Upper lobe of left lung (tissue), 4 donors: Measurements from ENCODE around the gene ERCC5.

ENCODE experiments used
- POLR2A ChIP-seq, 4 donors: fragments of 450-650 bp; IDR thresholded peaks; one replicate each; pipeline ENCODE4 v1.5.1; 2016 to 2017; ENCODE audit warnings: antibody characterized with exemption in 4 of 4, mild to moderate bottlenecking in 2 of 4
- POLR2AphosphoS5 ChIP-seq, 2 donors: sonication (generic); formaldehyde crosslinking; IDR thresholded peaks; one replicate each; pipeline ENCODE4 v1.5.1; 2017; ENCODE audit warnings: antibody characterized with exemption in 2 of 2
- TF ChIP-seq, protein P1 (sequence below), 6 experiments: fragments of 450-650 bp in 4 of 6; fragments of 200-600 bp in 2 of 6; sonication (generic) in 2 of 6; IDR thresholded peaks; one replicate each; pipeline ENCODE4 v1.5.1; 2016 to 2019; ENCODE audit warnings: antibody characterized with exemption in 6 of 6

GRCh38 chr13:102907886-102908515 lies 62.2 kb downstream of the ERCC5 start:
- TF ChIP-seq POLR2A (IDR thresholded peaks at IDR 0.05) (no peak), POLR2AphosphoS5 (IDR thresholded peaks at IDR 0.05) (no peak)
- TF ChIP-seq, protein P1, sequence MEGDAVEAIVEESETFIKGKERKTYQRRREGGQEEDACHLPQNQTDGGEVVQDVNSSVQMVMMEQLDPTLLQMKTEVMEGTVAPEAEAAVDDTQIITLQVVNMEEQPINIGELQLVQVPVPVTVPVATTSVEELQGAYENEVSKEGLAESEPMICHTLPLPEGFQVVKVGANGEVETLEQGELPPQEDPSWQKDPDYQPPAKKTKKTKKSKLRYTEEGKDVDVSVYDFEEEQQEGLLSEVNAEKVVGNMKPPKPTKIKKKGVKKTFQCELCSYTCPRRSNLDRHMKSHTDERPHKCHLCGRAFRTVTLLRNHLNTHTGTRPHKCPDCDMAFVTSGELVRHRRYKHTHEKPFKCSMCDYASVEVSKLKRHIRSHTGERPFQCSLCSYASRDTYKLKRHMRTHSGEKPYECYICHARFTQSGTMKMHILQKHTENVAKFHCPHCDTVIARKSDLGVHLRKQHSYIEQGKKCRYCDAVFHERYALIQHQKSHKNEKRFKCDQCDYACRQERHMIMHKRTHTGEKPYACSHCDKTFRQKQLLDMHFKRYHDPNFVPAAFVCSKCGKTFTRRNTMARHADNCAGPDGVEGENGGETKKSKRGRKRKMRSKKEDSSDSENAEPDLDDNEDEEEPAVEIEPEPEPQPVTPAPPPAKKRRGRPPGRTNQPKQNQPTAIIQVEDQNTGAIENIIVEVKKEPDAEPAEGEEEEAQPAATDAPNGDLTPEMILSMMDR (IDR thresholded peaks at IDR 0.05): no peak
